Activated T-cell treated with anti-CD3 and anti-CD28 coated beads for 48 hours (primary cell): ENCODE measurements around the gene MDK.

ENCODE experiments used
- DNase-seq: peaks from one replicate; pipeline ENCODE4 v3.0.0-alpha.2; 2020; ENCODE audit warnings: low read depth

Gene MDK

GRCh38 chr11:46404476-46405017 lies 23.1 kb downstream of the MDK start:
- DNase-seq, result no peak

DNA sequence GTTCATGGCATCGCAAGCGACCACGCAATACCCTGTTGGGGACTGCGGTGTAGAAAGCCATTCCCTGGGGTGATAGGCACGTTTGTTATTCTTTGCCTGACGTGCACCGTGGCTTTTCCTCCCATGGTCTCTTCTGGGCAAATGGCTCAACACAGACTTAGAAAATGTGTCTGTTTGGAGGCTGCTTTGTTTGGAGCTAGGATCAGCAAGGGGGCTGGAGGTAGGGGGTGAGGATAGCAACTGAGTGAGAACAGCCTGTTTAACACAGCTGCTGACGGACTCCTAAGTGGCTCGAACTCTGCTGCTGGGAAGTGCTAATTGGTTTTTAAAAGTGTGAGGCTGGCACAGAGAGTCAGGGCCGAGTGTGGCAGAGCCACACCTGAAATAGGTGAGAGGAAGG lies 26.2 kb downstream of the MDK start:
- no peak for DNase-seq

GRCh38 chr11:46408407-46408986 lies 27.0 kb downstream of the MDK start:
- no peak for DNase-seq

GRCh38 chr11:46410021-46410420 lies 28.6 kb downstream of the MDK start:
- no peak for DNase-seq

- no peak for DNase-seq
These were observed 32.4 kb downstream of the MDK start for GRCh38 chr11:46413760-46414465.

DNA sequence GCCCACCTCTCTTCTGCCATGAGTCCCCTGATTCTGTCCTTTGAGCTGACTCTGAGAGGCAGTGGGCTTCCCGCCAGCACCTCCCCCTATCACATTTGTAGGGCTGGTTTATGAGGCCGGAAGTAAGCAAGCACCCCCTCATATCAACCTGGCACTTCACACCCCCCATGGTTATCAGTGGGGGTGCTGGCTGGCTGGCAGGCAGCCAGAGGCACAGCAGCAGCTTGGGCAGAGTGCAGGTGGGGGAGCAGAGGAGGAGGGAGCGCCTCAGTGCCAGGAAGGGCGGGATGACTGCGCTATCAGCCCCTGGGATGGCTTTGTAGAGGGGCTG lies 33.0 kb downstream of the MDK start:
- DNase-seq, result no peak

- no peak for DNase-seq
These were observed 33.4 kb downstream of the MDK start for GRCh38 chr11:46414879-46415278.

DNA sequence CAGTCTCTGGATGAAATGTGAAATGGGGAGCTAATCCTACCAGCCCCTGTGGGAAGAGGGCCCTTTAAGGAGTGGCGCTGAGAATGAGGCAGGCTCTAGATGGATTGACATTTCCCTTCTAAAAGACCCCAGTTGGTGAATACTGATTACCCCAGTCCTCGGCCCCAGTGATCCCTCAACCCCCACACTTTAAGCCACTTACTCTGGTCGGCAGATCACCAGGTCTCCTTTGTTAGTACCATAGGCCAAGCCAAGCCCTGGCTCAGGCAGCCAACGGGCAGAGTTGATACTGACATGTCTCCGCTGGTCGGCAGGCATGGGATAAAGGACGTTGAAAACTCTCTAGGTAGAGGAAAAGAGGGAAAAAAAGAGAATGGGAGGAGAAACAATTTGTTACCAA lies 36.2 kb downstream of the MDK start:
- no peak for DNase-seq

DNA sequence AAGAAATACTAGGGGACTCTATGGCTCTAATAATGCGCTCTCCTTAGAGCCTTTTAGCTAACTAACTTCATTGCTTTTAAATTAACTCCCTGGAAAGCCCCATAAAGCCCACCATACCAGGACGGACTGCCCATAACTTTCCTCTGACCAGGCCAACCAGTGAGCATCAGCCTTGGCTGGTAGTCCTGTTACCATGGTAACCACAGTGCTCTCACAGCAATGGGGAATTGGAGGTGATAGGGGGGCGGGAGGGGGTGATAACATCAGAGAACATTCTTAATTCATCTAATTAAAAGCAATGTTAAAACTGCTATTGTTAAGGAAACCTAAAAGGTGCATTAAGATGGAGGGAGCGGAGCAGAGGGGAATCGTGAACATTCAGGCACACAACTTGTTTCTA lies 37.3 kb downstream of the MDK start:
- no peak for DNase-seq

DNA sequence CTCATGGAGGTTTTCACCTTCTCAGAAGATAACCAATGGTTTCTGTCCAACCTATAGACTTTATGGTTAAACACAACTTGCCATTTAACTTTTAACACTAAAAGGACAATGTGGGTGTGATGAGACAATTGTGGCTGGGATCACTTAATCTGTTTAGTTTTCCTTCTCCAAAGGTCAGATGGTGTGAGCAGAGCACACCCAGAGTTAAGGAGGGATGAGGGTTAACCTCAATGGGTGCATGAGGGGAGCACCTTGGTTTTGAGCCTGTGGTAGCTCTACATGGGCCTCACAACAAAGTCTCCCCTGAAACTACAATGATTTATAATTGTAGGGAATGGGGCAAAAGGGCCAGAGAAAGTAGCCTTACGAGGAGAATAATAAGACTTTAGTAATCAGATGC lies 39.0 kb downstream of the MDK start:
- DNase-seq, result no peak

DNA sequence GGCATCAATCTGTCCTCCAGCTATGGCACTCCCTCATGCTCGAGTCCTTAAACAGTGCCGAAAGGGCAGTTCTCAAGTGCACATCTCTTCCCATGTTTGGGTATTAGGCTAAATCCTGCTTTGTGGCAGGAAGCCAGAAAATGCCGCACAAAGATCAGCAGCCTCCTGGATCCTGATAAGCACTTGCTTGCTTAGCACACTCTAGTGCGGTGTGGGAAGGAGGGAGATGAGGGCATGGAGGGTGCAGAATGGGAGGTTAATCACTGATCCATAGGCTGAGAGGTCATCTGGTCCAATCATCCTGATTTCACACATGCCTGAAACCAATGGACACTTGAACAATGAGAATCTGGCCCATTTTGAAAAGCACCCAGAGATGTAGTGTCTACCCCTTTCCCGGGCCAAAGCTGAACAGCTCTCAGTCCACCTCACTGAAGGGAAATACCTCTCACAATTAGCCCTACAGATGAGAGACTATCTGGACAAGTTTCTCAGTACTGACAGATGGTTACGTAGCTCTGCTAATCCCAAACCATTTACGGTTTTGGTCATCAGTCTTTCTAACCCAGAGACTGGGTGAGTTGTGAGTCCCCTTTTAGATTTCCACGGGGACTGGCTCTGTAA lies 39.9 kb downstream of the MDK start:
- no peak for DNase-seq

DNA sequence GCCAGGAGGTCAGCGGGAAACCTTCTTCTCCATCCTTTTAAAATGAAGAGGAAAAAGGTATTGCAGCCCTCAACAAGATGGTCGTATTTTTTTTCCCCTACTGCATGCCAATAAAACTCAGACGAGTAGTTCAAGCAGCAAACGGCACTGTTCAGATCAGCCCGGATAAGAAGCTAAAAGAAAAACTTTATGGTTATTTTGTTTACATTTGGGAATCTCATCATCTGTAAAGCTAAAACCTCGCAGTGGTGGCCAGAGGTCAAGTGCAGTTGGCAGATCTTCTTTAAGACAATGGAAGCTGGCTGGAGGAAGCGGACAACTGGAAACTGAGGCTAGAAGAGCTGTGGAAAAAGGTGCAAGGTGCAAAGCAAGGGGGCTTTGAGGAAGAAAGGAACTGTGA lies 41.1 kb downstream of the MDK start:
- no peak for DNase-seq

DNA sequence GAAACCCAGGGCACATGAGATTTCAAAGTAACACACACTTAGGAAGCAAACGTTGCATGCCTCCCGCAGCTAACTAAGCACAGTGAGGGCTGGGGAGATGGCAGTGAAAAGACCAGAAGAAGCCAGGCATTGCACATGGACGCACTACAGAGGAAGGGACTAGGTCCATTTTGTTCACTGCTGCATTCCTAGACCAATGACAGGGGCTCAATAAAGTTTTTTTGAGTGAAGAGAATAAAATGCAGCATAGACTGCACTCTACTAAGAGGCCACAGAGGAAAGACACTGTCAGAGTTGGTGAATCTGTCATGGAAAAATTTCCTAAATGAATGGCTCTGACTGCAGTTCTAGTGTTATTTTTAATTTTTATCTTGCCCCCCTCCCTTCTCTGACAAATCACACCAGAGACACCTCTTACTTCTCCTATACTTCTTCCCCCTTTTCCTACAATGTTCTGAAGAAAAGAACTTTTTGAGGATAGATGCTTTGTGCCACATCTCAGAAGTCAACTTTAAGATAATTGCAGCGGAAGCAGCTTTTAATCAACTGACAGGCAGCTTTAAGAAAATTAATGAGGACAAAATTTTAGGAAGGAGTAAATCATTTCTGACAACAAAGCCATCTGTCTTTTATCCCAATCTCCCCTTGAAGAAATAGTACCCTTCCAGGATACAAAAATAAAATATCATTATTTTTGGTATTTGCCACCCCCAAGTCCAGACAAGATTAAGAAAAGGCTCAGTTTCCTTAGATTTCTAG lies 44.9 kb downstream of the MDK start:
- DNase-seq, result no peak

DNA sequence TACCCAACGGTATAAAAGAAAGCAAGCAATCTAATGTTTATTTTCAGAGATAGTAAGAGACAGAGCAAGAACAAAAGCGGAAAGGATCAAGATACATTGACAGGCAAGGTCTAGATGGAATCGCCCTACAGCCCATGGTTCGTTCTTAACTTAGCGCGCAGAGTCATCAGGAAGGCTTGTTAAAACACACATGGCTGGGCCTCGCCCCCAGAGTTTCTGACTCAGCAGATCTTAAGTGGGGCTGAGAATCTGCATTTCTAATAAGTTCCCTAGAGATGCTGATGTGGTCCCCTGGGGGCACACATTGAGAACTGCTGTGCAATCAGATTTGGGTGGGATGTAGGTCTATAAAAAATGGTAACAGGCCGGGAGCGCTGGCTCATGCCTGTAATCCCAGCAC lies 45.9 kb downstream of the MDK start:
- no peak for DNase-seq

GRCh38 chr11:46429717-46430116 lies 48.2 kb downstream of the MDK start:
- DNase-seq, result no peak

DNA sequence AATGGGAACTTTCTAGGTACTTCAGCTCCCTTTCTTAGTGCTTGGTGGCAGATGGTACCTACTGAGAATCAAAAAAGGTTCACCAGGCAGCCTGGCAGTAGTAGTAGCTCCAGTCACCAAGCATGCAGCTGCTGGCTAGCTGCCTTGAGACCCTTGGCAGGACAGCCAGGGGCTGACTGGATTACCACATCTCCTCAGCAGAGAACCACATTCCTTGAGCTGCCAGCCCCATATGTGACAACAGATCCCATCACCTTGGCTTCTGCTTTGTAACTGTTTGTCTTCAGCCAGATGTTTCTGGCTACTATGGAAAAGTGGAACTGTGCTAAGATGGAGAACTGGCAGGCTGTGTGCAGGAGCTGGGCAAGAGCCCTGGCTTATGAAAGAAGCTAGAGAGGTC lies 49.7 kb downstream of the MDK start:
- DNase-seq, result no peak
